ENCODE results near the gene TTL.
"Not testable (repeated sequence)": the region's sequence is repeated elsewhere in the genome, so short reads cannot be mapped to it uniquely, and the experiment has no call there.

The TTL gene

DNA sequence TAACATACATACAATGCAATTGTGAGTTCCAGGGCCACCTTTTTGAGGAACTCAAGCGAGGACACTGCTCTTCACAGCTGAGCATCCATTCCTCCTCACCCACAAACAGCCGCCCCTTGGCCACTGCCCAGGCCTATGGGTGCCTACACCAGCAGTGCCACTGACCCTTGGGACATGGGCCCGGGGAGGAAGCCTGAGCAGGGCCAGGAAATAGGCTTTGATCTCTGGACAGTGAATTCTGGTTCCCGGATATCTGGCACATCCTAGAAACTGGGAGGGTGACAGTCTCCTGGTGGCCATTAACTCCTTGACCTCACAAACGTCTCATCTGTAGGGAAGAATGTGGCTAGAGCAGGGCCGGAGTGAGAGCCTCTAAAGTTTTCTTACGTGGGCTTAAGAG is 5.5 kb upstream of the TTL start:
- DNase-seq: no peak

DNA sequence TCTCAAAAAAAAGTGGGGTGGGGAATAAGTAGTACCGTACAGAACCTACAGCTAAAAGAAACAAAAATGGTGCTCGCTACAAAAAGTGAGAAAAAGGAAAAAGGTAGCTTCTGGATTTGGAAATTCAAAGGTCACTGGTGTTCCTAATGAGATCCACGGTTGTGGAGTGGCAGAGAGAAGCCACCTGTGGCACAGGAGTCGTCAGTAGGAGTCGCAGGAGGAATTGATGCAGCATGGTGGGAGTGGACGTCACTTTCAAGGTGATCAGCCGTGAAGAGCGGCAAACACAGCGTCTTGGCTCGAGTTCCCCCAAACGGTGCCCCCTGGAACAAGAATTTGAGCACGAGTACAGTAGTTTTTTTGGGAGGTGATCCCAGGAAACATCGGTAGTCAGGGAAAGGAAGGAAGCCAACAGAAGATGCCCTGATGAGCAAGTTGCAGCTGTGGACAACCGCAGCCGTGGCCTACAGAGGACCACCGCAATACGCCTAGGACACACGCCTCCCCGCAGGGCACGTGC is 1.4 kb upstream of the TTL start:
- peak; percentile 10 for DNase-seq

GRCh38 chr2:112481050-112481527 is 867 bp upstream of the TTL start:
- DNase-seq: peak; percentile 90

GRCh38 chr2:112482309-112483041 is 519 bp downstream of the TTL start:
- peak; percentile 38 for DNase-seq

DNA sequence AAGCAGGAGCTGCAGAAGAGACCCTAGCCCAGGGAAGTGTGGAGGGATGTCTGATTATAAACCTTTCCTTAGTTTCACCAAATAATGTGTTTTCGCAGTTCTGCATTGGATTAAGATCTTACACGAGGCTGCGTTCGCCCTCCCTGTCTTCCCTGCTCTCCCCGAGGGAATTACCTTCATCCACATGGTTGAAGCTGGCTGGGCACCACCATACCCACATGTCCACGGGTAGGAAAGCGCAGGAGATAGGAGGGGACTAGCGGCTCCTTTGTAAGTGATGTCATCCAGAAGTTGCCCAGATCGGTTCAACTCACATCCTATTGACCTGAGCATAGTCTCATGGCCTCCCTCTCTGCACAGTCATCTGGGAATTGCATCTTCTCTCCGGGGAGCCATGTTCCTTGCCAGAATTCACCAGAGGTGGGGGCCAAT is 1.1 kb downstream of the TTL start:
- DNase-seq: peak; percentile 40

DNA sequence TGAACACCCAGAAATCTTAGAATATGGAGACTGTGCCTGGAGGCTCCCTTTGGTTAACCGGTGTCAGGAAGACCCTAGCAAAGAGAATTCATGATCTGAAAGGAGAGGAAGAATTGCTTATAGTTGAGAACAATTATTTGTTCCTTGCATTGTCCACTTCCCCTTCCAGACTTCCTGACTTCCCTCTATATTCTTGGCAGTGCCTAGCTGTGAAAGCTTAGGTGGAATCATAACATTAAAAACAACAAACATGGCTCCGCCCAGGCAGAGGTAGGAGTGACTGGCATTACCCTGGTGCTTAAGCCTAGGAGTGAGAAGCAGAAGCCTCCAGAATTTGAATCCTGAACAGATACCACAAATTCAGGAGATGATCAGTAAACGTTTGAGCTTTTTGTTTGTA is 1.9 kb downstream of the TTL start:
- no peak for DNase-seq

GRCh38 chr2:112485849-112486248 is 3.9 kb downstream of the TTL start:
- DNase-seq: no peak

GRCh38 chr2:112486895-112487294 is 4.9 kb downstream of the TTL start:
- peak; percentile 29 for DNase-seq

GRCh38 chr2:112487444-112487961 is 5.5 kb downstream of the TTL start:
- DNase-seq: no peak

DNA sequence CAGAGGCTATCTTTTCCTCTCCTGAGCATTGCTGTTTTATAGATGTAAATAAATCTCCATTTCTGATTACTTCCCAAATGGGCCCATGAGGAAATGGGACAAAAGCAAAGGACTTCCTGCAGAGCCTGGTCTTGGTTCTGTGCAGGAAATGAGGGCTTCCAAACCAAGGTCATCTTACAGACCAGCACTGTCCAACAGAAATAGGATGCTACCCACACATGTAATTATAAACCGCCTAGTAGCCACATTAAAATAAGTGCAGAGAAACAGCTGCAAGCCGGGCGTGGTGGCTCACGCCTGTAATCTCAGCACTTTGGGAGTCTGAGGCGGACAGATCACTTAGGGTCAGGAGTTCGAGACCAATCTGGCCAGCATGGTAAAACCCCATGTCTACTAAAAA is 6.2 kb downstream of the TTL start:
- no peak for DNase-seq

DNA sequence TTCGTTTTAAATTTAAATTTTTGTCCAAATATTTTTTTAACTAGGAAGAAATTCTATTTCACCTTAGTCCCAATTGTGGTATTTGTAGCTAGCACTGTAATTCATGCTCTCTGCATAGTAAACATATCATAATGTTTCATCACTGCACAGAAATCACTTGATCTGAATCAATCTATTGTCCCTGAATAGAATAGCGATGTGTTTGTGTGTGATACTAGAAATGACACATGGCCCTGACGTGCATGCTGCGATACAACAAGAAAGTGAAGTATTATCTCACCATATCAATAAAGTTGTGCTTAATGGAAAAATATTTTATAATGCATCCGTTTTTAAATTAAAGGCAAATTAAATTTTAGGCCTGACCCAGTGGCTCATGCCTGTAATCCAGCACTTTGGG is 10.0 kb downstream of the TTL start:
- DNase-seq: no peak

DNA sequence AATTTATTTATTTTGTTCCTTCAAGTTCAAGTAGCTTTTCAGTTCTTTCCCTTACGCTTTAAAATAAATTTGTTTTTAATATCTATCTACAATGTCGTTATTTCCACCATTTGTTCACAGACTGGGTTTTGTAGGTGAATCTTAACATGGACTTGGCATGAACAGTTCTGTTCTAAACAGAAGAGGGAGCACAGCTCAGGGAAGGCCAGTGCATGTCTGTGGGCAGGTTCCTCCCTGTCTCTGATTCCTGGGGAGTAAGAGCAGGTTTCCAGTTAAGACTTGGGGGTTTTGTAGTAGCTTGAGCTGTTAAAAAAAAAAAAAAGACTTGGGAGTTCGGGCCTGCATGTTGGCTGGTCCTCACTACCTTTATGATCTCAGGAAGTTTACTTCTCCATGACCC is 11.1 kb downstream of the TTL start:
- no peak for DNase-seq

- no peak for DNase-seq
These were observed 12.1 kb downstream of the TTL start for GRCh38 chr2:112493858-112494648.

- DNase-seq: no peak
These were observed 12.9 kb downstream of the TTL start for GRCh38 chr2:112494828-112495227.

DNA sequence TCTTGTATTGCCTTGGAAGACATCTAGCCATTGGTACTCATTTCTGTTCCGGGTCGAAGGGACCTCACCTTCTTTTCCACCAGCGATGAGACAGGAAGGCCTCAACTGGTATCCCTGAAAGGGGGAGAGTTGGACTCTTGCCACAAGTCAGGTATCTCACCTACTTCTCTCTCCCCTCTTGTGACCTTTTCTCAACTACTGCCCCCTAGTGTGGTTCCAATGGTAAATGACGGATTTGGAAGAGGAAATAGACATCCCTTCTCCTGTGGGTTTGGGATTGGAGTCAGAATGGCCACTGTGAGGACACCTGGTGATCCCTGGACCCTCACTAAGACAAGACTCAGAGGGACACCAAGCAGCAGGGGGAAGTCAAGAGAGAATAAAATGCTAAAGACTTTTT is 13.9 kb downstream of the TTL start:
- DNase-seq: not testable (repeated sequence)

DNA sequence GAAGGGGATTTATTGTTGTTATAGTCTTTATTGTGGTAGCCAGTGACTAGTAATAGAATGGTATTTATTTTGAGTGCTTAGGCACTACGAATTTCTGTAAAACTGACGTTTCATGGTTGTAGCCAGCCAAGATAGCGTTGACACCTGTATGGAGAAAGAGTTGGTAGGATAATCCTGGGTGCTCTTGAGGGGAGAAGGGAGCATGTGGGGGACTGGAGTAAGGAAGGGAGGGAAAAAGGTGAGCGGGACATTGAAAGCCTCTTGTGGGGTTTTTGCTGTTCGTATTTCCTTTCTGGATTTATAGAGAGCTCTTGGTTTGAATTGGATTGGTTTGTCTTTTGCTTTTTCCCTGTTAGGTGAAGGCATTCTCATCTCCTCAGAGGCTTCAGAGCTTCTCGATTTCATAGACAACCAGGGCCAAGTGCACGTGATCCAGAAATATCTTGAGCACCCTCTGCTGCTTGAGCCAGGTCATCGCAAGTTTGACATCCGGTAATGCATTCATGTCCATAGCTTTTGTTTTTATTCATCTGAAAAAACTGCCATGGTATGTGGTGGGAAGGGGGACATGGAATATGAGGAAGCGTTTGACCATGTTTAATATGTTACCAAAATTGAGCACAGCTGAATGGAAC is 19.0 kb downstream of the TTL start:
- DNase-seq: peak; percentile 62

- DNase-seq: not testable (repeated sequence)
These were observed 27.5 kb downstream of the TTL start for GRCh38 chr2:112509239-112509998.

DNA sequence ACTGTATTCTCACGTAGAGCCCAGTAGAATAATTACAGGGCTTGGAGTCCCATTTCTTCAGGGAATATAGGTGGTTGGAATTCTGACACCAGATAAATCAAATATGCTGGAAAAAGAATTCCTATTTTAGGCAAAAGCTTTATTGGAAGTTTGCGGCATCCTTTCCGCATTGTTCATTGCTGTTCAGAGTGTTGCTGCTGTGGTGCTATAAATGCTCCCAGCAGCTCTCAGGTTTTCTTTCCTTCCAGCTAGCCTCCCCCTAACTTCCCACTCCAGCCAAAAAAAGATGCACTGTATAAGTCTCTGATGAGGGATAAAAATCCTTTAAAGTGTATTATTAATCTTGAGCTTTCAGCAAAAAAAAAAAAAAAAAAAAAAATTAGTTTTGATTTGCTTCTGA is 34.8 kb downstream of the TTL start:
- DNase-seq: no peak

- no peak for DNase-seq
These were observed 36.9 kb downstream of the TTL start for GRCh38 chr2:112518807-112519206.

DNA sequence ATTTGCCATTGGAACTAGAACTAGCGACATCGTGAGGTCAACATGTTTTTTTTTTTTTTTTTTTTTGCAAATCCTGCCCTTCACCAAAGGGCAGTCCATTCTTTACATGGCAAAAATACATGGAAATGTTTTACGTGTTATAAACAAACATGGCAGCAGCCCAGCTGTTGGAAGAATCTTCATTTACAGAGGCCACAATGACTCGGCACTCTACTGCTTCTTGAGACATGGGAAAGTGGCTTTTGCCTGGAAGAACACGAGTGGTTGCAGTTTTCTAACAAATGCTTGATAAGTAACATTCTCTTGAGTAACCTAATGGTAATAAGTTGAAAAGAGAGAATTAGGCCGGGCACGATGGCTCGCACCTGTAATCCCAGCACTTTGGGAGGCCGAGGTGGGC is 37.5 kb downstream of the TTL start:
- no peak for DNase-seq

DNA sequence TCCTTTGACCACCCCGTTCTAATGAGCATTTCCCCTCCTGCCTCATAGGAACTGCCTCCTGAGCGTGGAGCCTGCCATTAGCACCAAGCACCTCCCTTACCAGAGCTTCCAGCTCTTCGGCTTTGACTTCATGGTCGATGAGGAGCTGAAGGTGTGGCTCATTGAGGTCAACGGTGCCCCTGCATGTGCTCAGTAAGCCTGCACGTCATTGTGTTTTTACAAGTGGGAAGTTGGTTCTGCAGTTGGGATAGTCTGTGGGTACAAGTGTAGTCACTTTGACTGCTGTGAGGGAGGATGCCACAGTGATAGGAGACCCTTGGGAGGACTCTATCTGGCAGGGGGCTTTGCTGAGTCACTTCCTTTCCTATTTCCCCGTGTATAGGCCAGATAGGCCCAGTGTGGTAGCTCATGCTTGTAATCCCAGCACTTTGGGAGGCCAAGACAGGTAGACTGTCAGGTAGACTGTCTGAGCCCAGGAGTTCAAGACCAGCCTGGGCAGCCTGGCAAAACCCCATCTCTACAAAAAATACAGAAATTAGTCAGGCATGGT is 38.4 kb downstream of the TTL start:
- no peak for DNase-seq

DNA sequence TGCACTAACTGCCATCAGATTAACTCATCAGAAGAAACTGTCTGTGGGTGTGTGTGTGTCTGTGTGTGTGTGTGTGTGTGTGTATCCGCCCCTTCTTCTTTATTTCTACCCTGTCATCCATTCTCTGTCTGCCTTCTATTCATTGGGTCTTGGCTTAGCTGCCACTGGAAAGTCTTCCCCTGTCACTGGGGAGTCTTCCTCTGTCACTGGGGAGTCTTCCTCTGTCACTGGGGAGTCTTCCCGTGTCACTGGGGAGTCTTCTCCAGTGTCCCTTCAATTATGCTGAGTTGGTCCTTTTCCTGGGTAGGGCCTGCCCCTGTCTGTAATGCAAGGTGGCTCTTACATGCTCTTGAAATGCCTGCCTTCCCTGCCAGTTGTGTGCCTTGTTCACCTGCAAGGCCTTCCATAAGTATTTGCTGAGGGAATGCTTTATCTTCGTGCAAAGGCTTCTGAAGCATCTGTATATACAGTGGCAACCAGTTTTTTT is 41.4 kb downstream of the TTL start:
- DNase-seq: no peak
